ENCODE measurements around the gene AIRE. TPM values are rescaled to one million over a fixed set of nuclear protein-coding genes. Genes with fewer than 3 reads are reported as not detected.
A peak's percentile ranks its signal among the peaks of the same experiment; 100 is the strongest.

The AIRE gene
- total RNA-seq, 1 experiment from 2014 or later: 0.17 TPM

DNA sequence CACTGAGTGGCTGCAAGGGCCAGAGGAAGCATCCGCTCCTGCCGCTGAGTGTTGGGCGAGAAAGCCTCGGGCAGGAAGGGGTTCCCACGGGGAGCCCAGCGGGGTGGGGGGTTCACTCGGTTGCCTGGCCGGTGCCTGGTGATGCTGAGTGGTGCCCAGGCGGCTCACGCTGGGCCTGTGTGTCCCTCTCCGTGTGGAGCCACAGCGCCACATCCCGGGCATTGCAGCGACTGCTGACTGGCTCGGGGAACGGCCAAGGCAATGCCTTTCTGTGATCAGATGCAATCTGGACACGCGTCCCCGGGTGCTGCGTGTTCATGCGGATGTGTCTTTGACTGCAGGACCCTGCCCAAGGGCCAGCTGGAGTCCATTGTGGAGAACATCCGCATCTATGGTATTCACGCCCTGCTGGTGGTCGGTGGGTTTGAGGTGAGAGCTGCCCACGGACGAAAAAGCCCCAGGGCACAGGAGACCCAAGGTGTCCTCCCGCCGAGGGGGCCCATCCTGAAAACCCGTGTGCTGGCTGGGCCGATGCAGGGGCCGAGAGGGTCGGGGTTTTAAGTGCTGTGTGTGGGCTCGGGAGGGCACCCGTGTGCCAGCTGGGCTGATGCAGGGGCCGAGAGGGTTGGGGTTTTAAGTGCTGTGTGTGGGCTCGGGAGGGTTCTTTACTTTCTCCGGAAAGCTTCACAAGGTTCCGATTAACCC is 37.1 kb downstream of the AIRE start:
- Histone ChIP-seq H3K14ac (ENCODE audit: insufficient read depth, low read length) (no peak overlapping the region), H3K18ac (ENCODE audit: insufficient read length, low read depth, low read length) (no peak overlapping the region), H2BK5ac (ENCODE audit: insufficient read length, low read length) (no peak overlapping the region), H3T11ph (ENCODE audit: low read length) (no peak overlapping the region), H3K4ac (ENCODE audit: low read depth, low read length) (no peak overlapping the region), H3K23me2 (ENCODE audit: insufficient read length, low read depth, low read length, poor library complexity, severe bottlenecking) (no peaks in the 10 kb centered on the region), H3K79me2 (ENCODE audit: insufficient read depth, low read length) (no peaks in the 10 kb centered on the region), H3K4me2 (ENCODE audit: insufficient read depth, insufficient read length, low read length) (no peak overlapping the region), H4K8ac (replicated peaks; ENCODE audit: insufficient read length, low read depth, low read length) (no peak overlapping the region), H2BK15ac (ENCODE audit: low read depth, low read length) (no peak overlapping the region), H2BK120ac (ENCODE audit: low read depth, low read length, poor library complexity, severe bottlenecking) (no peak overlapping the region), H3K56ac (ENCODE audit: insufficient read length, low read depth, low read length) (no peak overlapping the region), H3K9me3 (ENCODE audit: control insufficient read depth, low read depth, low read length) (no peaks in the 10 kb centered on the region), H3K79me1 (ENCODE audit: insufficient read depth, low read depth, low read length, poor library complexity, severe bottlenecking) (no peaks in the 10 kb centered on the region), H2BK20ac (ENCODE audit: low read depth, low read length, poor library complexity, severe bottlenecking) (no peak overlapping the region), H2AFZ (ENCODE audit: low read length) (no peak overlapping the region), H4K20me1 (ENCODE audit: control insufficient read depth, insufficient read depth, insufficient read length) (no peaks in the 10 kb centered on the region), H3K27ac (ENCODE audit: insufficient read length, low read depth, low read length) (no peak overlapping the region), H3K4me1 (ENCODE audit: insufficient read depth, low read length) (no peaks in the 10 kb centered on the region), H2AK5ac (ENCODE audit: insufficient read length, low read length) (no peak overlapping the region), H3K27me3 (ENCODE audit: insufficient read depth, low read length) (no peaks in the 10 kb centered on the region), H2BK12ac (ENCODE audit: insufficient read length, low read depth, low read length) (no peak overlapping the region), H4K91ac (ENCODE audit: insufficient read length, low read depth, low read length) (no peak overlapping the region), H3K9ac (ENCODE audit: extremely low read depth, insufficient read length, low read length) (no peak overlapping the region), H3K23ac (ENCODE audit: insufficient read length, low read depth, low read length) (no peak overlapping the region), H4K5ac (ENCODE audit: insufficient read length, low read depth, low read length) (no peak overlapping the region)
- no peak for DNase-seq
- Mint-ChIP-seq H3K4me3 (no peak overlapping the region), H3K27ac (peak overlapping the region in 1 of 3 experiments; percentile 82; a peak in 1 of 7 replicates), H3K4me1 (no peaks in the 10 kb centered on the region), H3K36me3 (ENCODE audit: insufficient read depth in 1 of 3, low read depth in 3 of 3) (peaks cover 0 to 14% (median 14%) of the 10 kb centered on the region in 3 experiments; a peak in 5 of 7 replicates), H3K9me3 (no peaks in the 10 kb centered on the region), H3K27me3 (ENCODE audit: low read depth) (no peaks in the 10 kb centered on the region)
- no CpG with 5 or more reads among the region's 38 CpGs for WGBS (ENCODE audit: extremely low coverage, insufficient read length, low lambda C conversion rate)
- TF ChIP-seq CTCF (conservative IDR thresholded peaks at IDR 0.05): no peak
